HG02678 (cell line): ENCODE results near the gene VWF.
"Not testable (repeated sequence)": the region's sequence is repeated elsewhere in the genome, so short reads cannot be mapped to it uniquely, and the experiment has no call there.

Experiments used
- ATAC-seq: cut with Tn5 transposase; IDR thresholded peaks from one replicate; pipeline ENCODE4 v1.9.1; 2021; ENCODE audit warnings: mild to moderate bottlenecking, moderate library complexity; ENCODE audit not compliant: unreplicated experiment

The VWF gene

DNA sequence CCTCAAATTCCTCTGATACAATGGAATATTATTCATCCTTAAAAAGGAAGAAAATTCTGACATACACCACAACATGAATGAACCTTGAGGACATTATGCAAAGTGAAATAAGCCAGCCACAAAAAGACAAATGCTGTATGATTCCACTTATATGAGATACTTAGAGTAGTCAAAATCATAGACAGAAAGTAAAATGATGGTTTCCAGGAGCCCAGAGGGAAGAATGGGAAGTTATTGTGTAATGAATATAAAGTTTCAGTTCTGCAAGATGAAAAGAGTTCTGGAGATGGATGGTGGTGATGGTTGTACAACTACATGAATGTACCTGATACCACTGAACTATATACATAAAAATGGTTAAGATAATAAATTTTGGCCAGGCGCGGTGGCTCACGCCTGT, 18.3 kb downstream of the VWF start:
- ATAC-seq: no peak

DNA sequence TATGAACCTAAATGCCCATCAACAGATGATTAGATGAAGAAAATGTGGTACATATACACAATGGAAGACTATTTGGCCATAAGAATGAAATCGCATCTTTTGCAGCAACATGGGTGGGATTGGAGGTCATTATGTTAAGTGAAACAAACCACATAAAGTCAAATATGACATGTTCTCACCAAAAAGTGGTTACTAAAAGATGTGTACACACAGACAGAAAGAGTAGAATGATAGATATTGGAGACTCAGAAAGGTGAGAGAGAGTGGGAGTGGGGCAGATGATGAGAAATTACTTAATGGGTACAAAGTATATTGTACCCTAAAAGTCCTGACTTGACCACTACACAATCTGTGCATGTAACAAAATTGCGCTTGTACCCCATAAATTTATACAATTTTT, 19.6 kb downstream of the VWF start:
- no peak for ATAC-seq

DNA sequence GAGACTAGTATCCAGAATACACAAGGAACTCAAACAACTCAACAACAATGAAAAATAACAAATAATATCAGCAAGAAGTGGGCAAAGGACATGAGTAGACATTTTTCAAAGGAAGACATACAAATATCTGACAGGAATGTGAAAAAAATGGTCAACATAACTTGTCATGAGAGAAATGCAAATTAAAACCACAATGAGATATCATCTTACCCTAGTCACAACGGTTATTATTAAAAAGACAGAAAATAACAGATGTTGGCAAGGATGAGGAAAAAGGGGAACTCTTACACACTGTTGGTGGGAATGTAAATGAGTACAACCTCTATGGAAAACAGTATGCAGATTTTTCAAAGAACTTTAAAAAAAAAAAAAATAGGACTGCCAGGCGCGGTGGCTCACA, 20.4 kb downstream of the VWF start:
- no peak for ATAC-seq

DNA sequence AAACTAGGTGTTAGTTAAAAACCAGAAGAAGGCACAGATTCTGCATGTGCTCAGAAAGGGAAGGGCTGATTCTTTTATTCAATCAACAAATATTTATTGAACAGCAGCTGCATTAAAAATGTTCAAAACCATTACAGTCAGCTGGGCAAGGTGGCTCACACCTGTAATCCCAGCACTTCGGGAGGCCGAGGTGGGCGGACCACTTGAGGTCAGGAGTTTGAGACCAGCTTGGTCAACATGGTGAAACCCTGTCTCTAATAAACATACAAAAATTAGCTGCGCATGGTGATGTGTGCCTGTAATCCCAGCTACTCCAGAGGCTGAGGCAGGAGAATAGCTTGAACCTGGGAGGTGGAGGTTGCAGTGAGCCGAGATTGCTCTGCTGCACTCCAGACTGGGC, 22.4 kb downstream of the VWF start:
- ATAC-seq: not testable (repeated sequence)

DNA sequence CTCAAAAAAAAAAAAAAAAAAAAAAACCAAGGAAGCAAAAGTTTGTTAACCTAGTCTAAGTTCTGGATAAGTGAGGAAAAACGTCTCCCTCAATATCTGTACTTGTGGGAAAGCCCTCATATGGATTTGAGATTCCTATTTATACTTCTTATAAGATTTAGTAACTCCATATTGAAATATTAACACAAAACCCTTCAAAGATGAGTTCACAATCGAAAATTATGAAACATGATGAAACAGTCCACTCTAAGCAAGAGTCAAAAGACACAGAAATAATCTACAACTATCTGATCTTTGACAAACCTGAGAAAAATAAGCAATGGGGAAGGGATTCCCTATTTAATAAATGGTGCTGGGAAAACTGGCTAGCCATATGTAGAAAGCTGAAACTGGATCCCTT, 25.2 kb downstream of the VWF start:
- no peak for ATAC-seq

DNA sequence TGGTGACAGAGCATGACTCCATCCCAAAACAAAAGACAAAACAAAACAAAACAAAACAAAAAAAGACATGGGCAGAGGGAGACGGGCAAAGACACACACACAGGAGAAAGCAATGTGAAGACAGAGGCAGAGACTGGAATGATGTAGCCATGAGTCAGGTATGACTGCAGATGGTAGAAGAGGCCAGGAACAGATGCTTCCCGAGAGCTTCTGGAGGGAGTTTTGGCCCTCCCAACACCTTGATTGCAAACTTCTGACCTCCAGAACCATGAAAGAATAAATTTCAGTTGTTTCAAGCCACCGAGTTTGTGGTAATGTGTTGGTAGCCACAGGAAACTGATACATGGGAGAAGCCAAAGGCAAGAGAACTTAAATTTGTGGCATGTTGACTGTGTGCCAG, 27.1 kb downstream of the VWF start:
- no peak for ATAC-seq

DNA sequence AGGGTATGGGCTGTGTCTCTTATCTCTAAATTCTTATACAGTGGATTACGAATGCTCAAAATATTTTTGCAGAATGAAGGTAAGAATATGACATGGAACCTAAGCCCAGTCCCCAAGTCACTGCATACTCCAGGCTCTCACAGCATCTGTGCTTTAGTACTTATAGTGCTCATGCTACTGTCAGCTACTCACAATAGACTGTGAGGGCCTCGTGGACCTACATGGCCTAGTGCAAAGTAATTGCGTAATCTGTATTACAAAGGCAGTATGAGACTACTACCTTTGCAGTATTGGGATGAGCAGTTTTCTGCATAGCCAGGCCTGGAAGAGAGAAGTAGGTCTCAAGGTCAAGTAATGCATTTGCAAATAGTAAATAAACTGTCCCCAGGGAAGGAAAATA, 27.9 kb downstream of the VWF start:
- ATAC-seq: no peak

DNA sequence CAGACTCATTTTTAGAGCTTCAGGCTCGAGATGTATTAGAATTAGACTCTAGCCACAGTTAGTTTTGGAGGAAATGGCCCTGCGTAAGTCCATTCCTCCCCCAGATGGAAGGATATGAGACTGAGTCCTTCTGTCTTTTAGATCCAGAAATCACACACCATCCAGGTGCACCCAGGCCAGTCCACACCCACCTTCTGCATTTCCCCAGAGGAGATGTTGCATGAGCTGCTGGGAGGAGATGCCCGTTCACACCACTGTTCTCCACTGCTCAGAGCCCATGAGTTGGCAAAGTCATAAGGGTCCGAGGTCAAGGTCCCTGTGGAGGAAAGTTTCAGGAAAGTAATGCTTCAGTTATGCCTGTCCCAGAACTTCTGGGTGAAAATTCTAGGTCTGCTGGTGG, 29.2 kb downstream of the VWF start:
- no peak for ATAC-seq

DNA sequence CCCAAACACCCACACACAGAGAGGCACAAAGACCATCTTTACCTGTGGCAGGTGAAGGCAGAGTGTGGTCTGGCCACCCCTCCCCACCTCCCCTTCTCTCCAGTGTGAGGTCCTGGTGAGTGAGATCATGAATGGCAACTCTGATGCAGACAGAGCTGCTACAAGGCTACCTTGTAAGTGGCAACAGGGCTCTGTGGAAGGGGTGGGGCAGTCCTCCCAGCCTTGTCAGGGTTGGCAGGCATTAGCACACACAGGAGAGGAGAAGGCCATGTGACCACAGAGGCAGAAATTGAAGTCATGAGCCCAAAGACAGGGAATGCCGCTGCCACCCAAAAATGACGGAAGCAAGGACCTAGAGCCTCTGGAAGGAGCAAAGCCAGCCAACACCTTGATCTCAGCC, 30.7 kb downstream of the VWF start:
- ATAC-seq: no peak

DNA sequence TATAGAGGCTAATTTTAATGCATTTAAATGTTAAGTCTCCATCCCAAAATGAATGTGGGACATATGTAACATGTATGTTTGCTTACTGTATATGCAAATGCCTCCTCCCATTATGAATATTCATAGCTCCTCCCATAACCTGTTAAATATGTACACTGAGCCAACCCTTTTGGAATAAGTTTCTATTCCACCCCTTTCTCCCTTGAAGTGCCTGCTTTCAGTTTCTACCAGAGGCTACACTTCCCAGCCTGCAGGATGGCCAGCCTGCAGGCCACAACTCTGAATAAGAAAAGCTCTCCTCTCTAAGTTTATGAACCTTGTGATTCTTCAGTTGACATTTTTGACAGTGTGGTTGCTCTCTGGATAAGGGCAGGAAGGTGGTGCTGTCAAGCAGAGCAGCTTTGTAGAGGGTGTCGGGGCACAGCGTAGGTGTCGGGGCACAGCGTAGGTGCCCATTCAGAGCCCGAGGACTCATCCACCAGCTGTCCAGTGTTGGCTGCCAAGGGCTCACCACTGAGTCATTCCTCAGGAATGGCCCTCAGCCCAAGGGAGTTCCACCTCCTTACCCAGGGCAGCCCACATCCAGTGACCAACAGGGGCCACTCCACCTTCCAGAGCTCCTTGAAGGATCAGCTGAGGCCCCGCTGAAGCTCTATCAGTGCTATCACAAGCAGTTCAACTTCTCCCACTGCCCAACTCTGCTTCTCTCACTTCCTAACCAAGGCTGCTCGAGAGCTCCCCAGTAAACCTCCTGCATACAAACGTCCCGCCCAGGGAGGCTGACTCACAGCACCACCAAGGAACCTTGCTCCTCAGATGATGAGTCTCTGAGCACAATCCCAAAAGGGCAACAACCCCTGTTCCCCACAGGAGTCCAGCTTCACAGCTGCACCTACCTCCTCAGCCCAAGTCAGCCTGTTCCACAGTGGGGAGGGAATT, 31.4 kb downstream of the VWF start:
- ATAC-seq: no peak

DNA sequence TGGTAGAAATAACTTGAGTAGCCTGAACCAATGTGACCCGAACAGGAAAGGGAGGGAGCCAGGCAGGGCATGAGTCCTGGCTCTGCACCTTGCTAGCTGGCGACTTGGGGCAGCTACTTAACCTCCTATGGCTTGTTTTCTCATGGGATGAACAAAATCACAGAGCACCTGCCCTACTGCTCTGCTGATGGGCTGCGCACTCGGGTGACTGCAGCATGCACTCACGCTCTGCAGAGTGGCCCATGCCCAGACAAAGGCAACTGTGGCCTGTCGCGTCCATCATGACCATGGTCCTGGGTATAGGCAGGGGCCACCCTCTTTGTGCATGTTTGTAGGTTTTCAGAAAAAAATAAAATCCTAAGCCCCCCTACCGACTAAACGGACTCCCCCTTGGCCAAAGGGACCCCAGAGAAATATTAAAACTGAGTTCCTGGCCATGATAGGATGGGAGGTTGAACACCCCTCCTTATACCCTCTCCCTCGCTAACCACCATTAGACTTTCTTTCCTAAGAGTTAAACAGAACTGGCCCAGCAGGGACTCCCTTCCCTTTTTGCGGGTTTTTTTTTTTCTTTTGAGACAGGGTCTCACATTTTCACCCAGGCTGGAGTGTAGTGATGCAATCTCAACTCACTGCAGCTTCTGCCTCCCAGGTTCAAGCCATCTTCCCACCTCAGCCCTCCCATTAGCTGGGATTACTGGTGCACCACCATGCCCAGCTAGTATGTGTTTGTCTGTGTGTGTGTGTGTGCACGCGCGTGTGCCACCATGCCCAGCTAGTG, 32.5 kb downstream of the VWF start:
- no peak for ATAC-seq

DNA sequence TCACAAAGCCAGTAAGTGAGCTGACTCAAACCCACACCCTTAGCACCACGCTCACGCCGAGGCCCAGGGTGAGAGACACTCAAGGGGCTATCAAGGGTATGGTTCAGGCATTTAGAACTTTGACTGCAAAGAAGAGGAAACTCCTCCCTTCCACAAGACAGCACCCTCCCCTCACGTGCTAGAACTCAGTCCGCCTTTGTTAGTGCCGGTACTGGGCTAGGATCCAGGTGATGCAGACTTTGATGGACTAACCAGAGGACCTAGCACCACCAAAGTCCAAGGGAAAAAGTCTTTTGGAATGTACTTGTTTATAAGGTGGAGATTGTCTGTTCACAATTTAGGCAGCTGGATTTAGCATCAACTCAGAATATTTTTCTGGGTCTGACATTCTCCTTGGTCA, 33.7 kb downstream of the VWF start:
- no peak for ATAC-seq

DNA sequence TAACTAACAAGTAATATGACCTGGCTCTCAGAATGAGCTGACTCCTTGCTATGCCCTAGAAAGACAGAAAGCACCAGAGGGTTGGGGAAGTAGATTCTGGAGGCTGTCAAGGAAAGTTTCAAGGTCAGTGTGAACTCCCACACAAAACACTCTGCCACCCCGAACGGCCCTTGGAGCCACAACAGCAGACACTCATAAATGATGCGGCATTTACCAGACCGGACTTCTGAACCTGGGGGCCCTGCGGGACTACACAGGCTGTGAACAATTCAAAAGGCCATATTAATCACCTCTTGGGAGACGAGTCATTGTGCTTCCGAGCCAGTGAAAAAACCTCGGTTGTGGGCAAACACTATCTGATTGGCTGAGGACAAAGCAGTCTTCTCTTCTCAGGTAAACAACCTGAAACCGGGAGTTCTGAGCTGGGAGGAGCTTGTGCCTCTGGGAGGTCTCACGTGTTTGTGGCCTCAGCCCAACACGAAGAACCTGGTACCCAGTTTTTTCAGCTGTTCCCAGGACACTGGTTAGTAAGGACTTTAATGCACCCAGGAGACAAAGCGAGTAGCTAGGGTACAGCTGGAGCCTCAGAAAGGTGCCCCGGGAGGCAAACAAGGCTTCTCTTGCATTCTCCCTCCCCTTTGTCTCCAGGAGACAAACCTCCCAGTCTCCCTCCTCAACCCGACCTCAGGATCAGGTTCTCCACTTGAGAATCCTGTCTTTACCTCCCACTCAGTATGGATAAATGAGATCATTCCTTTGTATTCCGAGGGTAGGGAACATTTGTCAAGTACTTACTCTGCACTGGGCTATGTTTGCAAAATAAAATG, 35.3 kb downstream of the VWF start:
- ATAC-seq: no peak

DNA sequence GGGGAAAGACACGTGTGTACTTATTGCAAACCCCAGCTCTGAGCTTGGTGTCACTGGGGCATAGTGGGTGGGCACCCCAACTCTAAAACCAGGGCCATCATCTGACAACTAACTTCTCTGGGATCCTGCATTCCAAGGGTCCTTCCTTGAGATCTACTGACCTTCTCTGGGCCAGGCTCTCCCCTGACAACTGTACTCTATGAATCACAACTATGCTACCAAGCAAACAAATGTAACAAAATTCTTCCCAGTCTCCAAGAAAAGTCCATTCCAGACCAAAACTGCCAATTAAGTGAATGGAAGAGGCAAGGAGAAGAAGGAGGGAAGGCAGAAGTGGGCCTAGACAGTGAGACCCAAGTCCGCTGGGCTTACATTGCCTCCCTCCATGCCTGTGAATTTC, 38.2 kb downstream of the VWF start:
- no peak for ATAC-seq

DNA sequence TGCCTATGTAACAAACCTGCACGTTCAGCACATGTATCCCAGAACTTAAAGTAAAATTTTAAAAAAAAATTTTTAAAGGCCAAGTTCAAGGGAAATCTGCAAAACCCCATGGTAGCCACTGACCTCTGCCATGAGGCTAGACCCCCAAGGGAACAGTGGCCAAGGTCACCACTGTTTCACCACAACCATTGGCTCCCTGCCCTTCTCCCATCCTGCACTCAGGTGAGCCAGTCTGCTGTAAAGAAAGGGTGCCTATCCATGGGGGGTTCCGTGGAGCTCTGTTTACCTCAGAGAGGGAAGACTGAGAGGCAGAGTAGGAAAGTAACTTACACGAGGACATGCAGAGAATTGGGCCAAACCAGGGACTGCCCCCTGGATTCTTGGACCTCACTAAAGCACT, 38.6 kb downstream of the VWF start:
- ATAC-seq: no peak

DNA sequence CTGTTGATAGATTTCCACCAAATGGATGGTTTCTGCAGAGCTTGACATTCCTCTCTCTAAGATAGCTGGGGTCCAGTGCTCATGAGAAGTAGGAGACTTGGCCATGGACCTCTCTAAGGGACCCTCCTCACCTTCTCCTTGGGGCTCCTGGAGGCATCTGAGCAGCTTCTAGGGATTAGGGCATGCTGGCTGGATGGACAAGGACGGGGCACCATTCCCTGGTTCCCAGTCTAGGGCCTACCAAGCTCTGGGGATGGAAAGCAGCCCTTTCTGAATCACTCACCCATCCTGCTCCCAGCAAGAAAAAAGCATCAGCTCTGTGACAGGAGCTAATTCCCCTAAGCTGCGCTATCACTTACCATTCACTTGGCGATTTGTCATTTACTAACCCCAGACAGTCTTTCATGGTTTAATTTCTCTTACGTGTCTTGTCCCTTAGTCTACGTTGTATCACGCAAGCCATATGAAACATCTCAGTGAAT, 39.5 kb downstream of the VWF start:
- no peak for ATAC-seq

DNA sequence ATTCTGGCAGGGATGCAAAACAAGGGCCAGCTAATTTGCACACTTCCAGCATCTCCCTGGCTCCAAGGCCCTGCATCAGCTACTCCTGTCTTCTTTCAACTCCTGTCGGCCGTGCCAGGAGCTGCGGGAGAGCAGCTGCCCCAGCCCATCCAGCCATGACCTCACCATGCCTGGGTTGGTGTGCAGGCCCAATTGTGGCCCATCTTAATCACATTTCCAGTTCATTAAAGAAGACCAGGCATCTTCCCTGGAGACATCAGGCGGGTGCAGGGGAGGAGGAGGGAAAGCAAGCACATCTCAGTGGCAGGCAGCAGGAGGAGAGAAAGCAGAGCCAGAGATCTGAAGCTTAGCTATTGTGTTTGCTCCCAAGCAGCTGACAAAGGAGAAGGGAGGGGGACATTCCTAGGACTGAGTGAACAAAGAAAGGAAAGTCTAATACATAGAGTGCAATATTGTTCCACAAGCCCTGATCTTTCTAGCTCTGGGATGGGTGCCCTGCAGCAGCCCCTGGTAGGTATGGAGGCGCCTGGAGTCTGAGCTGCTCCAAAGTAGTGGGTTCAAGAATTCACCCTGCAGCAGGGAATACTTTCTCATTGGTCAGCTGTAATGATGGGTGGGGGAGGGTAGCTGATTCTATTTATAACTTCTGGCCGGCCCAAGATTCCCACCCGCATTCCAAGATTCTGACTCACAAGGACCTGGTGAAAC, 40.1 kb downstream of the VWF start:
- no peak for ATAC-seq

DNA sequence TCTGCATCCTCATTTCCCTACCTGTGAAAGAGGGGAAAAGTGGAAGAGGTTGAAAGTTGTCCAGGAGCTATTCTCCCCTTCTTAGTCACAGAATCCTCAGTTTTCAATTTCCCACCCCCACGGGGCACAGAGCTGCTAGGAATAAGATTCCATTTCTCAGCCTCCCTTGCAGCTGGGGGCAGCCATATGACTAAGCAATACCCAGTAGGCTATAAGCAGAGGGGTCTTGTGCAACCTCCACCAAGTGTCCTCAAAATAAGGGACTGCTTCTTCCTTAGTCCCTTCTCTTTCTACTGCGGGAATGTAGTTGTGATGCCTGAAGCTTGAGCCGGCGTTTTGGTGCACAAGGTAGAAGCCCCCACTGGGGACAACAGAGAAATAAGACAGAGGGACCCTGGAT, 40.9 kb downstream of the VWF start:
- ATAC-seq: no peak

DNA sequence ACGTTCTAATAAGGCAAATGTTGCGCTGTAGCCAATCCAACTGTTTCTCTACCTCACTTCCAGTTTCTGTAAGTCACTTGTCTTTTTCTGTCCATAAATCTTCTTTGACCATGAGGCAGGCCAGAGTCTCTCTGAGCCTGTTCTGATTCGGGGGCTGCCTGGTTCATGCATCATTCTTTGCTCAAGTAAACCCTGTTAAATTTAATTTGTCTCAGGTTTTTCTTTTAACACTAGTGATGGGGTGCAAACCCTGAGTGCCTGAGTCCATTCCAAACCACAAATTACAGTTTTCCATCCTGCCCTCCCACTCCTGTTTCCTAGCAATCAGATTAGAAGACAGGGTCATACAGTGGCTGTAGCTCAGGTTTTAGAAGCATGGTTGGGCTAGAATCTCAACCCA, 41.9 kb downstream of the VWF start:
- no peak for ATAC-seq

DNA sequence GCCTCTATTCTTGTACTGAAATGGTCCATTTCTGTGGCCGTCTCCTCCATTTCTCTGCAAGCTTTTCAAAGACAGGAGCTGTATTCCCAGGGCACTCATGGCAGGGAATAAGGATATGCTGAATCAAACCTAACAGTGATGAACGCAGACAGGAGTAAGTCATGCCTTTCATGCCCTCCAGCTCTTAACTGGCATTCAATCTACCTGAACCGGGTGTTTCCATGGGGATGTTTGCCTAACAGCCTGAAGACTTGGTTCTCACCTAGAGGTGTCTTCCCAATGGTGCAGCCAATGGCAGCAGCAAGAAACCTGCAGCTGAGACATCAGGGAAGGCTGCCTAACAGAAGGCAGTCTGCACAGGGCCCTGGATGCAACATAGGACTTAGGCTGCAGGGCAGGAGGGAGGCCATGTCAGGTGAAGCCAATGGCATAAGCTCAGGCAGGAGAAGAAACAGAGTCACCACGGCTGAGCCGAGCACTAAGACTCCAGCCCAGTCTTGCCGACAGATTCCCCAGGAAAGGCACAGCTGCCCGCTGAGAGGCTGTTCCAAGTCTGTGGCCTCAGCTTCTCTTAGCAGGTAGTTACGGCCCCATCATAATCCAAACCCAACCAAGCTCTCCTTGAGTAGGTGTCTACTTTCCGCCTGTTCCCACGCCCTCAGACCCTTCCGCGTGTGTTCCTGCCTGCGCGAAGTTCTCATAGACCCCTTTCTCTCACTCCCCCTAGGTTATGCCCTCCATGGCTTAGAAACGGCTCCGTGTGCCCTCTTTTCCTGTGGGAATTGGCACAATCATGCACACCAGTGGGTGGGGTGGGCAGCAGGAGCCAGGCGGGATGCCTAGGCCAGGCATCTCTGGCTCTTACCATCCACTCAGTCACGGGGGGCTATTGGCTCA, 44.1 kb downstream of the VWF start:
- no peak for ATAC-seq
